ENCODE data around the gene FASTKD1.
"Not testable (repeated sequence)": the region's sequence is repeated elsewhere in the genome, so short reads cannot be mapped to it uniquely, and the experiment has no call there.

The FASTKD1 gene

DNA sequence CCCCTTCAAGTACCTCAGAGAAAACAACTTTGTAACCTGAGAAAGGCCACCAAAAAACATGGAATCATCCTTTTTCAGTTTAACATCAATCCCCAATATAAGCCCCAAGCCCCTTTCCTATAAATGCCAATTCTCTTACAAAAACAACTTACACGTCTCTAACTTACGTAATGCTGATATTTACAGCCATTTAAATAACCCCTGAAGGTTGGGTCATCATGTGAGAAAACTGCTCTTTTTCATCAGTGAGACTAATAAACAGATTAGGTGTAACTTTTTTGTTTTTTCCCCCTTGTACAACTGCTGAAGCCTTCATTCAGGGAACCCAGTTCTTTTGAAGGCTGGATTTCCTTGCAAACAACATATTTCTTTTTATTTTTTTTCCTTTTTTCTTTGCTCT is 3.7 kb downstream of the FASTKD1 start:
- FAIRE-seq = peak; percentile 30

- FAIRE-seq = no peak
Observed at GRCh38 chr2:169565686-169566085, 8.0 kb downstream of the FASTKD1 start.

DNA sequence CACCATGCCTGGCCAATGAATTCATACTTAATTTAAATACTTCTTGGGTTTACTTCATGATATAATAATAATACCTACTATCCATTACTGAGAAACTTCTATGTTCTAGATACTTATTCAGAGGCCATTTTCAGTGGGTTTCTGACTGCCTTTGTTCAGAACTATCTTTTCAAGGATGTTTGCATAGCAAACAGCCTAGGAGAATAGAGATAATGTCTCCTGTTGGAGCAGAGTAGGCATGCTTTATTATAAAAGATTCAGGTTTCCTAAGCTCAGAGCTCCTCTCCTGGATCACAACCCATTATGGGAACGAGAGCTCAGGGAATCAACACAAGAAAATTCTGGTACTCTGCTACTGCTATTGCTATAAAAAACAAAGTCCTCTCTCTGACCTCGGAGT is 11.1 kb downstream of the FASTKD1 start:
- FAIRE-seq = no peak

DNA sequence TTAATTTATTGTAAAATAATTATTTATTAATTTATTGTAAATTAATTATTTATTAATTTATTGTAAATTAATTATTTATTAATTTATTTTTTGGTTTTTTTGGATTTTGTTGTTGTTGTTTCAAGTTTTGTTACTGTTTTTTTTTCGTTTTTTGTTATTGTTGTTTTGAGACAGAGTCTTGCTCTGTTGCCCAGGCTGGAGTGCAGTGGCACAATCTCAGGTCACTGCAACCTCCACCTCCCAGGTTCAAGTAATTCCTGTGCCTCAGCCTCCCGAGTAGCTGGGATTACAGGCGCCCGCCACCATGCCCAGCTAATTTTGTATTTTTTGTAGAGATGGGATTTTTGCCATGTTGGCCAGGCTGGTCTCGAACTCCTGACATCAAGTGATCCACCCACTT is 11.6 kb downstream of the FASTKD1 start:
- FAIRE-seq = not testable (repeated sequence)

DNA sequence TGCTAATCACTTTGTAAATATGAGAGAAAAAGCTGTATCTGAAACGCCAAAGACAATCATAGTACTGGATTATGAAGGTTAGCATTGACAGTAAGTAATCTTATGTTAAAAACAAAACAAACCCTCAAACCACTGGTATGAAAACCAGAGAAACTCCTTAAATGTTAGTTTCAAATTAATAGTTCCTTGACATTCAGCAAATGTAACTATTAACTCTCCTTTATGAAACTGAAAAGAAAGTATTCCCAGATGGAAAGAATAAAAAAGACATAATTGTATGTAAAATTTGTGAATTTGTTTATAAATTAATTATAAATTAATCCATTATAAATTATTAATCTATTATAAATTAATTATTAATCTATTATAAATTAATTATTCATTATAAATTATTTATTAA is 12.3 kb downstream of the FASTKD1 start:
- no peak for FAIRE-seq

DNA sequence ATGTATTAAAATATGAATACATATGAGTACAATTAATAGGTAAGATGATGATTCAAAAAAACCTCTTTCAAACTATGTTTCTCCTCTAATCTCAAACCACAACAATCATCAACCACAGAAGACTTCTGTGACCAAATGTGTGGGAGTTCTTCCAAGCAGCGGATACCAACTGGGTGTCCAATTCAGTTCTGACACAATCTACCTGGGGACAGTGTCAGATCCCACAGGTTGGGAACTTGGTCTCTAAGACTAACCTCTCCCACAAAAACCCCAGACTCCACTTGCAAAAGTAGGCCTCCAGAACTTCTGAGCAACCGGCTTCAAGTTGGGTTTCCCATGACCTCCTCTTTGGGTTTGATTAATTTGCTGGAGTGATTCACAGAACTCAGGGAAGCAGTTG is 26.9 kb downstream of the FASTKD1 start:
- FAIRE-seq = no peak

GRCh38 chr2:169542433-169542832 is 31.2 kb downstream of the FASTKD1 start:
- no peak for FAIRE-seq

- FAIRE-seq = no peak
Observed at GRCh38 chr2:169540146-169540545, 33.5 kb downstream of the FASTKD1 start.

GRCh38 chr2:169539460-169539859 is 34.2 kb downstream of the FASTKD1 start:
- not testable (repeated sequence) for FAIRE-seq

DNA sequence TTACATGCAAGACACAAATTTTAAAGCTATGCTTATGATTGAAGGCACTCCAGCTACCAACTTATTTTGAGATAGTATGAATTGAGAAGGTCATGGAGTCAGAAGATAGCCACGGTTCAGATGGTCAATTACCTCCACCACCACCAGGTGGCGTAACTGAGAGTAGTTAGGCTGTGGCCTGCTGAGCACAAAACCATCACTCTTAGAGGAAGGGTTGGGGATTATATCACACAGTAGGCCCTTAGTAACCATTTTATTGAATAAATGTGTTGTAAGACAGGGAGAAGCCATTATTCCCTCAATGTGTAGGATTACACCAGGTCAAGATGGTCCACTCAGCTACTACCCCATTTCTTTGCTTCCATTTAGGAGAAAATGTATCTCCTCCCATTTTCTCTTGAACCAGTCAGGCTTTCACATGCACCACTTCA is 45.4 kb downstream of the FASTKD1 start:
- peak; percentile 69 for FAIRE-seq

DNA sequence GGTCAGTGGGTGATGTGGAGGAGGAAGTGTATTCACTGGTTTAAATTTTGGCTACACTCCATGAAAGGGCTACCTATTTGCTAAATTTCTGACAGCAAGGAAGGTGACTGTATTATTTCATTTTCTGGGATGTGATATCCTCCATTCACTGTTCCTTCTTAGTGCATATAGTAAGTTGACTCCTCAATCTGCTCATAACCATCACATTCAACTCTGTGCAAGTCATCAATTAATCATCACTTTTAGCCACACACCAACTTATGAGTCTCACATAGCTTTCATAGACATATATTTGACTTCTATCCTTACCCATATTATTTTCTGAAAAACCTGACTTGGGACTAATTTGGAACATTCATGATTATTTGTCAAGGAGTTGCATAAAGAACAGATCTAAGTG is 47.2 kb downstream of the FASTKD1 start:
- no peak for FAIRE-seq

DNA sequence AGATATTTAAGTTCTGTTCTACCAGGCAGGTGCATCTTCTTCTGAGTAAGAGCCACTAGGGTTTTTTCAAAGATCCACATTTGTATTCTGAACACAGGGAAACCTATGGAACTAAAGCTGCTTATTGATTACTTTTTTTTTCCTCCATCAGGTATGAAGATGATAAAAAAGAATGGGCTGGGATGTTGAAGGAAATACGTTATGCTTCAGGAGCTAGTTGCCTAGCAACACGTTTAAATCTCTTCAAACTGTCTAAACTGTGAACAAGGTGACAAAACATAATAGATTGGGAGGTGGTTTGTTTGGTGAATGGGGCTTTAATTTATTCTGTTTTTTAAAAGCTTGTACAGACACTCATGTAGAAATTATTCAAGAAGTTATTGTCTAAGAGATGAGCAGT is 48.2 kb downstream of the FASTKD1 start:
- no peak for FAIRE-seq

DNA sequence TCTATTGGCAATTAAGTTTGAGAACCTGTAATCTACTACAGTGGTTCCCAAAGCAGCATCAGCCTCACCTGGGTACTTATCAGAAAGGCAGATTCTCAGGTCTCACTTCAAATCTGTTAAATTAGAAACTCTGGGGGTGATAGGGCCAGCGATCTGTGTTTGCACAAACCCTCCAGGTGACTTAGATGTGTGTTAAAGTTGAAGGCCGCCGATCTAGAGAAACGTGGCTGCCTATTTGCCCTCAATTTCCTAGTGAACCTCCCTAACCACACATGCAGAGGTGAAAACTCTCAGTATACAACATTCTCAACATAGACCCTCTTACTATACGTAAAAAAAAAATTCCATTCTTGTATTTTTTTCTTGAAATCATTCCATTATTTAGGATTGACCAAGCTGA is 50.0 kb downstream of the FASTKD1 start:
- no peak for FAIRE-seq

GRCh38 chr2:169520896-169521295 is 52.8 kb downstream of the FASTKD1 start:
- FAIRE-seq = no peak

DNA sequence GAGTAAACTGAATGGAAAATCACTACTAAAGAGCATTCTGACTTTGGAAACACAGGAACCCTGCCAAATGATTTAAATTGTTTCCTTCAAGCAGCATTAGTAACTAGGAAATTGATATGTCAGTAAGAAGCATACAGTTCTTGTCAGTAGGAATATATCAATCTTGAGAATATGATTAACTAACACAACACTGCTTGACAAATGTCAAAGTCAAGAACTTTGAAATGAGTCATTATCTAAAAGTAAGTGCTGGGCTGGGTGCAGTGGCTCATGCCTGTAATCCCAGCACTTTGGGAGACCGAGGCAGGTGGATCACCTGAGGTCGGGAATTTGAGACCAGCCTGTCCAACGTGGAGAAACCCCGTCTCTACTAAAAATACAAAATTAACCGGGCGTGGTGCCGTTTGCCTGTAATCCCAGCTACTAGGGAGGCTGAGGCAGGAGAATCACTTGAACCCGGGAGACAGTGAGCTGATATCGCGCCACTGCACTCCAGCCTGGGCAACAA is 57.1 kb downstream of the FASTKD1 start:
- FAIRE-seq = not testable (repeated sequence)

- not testable (repeated sequence) for FAIRE-seq
Observed at GRCh38 chr2:169514758-169515157, 58.9 kb downstream of the FASTKD1 start.

- FAIRE-seq = no peak
Observed at GRCh38 chr2:169513926-169514325, 59.7 kb downstream of the FASTKD1 start.

DNA sequence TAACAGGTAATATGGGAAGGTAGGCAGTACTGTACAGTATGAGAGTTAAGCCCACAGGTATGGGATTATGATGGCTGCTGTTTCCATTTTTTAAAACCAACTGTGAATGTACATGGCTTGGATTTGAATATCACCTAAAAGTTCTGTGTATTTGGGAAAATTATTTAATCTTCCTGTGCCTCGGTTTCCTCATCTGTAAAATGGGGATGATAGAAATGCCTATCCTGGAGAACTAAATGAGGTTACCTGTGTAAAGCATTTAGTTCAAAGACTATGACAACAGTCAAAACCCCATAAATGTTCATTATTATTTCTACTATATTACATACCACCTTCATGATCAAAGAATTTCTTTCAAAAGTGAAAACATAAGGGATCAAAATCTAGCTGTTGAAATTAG is 60.6 kb downstream of the FASTKD1 start:
- no peak for FAIRE-seq

DNA sequence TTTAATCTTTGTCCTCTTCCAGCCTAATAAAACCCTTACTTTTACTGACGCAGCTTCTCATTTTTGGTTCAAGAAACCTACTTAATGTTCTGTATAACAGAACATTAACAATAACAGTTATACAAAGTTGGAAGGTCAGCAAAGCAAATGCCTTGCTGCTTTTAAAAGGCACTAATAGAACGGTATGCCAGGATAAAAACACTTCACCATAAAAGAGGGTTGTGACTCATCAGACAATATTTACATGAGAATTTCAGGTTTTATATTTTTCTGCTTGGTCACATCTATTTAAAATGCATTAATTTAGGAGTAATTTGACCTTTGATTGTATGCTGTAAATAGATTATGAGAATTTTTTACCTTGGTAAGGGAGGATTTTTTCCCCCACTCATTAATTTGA is 61.1 kb downstream of the FASTKD1 start:
- no peak for FAIRE-seq

DNA sequence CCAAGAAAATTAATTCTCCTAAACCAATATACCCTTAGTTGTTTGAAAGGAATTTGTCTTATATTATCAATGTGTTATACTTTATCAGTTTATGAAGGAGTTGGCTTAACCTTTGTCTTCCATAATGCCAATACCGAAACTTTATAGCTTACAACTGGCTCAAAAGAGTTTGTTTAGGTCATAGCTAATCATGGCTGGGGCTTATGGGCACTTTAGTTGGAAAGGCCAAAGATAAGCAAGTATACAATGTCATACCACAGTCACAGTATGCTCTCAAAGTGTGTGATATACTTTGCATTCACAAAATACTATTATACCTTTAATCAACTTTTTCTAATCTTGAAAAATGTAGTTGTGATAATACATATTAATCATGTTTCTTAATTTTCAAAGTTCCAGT is 61.8 kb downstream of the FASTKD1 start:
- FAIRE-seq = no peak

- FAIRE-seq = no peak
Observed at GRCh38 chr2:169510496-169510895, 63.2 kb downstream of the FASTKD1 start.

DNA sequence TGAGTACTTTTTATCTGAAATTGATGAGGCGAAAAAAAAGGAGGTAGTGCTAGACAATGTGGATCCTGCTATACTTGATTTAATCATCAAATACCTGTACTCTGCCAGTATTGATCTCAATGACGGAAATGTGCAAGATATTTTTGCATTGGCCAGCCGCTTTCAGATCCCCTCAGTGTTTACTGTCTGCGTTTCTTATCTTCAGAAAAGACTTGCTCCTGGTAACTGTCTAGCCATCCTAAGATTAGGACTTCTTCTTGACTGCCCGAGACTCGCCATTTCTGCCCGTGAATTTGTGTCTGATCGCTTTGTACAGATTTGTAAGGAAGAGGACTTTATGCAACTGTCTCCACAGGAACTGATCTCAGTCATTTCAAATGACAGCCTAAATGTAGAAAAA is 63.7 kb downstream of the FASTKD1 start:
- no peak for FAIRE-seq

DNA sequence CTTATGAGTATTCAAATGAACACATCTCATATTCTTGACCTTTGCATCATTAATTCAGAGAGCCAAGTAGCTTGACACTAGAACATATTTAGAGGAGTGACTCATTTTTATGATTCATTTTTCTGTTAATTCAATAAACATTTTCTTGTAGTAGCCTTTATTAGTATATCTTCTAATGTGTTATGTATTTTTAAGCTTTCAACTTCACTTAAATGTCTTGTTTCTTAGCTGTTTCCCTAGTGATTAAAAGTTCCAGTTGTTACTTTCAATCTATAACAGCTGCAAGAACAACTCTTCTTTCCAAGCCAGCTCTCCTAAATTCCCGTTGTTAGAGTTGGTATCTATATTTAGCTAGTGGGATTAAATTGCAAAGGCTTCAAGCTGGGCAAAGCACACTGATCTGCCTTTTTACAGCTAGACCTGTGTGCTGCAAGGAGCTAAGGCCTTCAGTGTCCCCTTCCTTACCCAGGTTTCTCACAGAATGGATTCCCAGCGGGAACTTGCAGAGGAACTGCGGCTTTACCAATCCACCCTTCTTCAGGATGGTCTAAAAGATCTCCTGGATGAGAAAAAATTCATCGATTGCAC is 64.3 kb downstream of the FASTKD1 start, which contains the start of gene KLHL41:
TSS of gene KLHL41 (plus strand) at position 405 of the 588 bp plus-strand sequence. CDS start at position 482, 77 bp downstream.
- no peak for FAIRE-seq

- no peak for FAIRE-seq
Observed at GRCh38 chr2:169507698-169508097, 66.0 kb downstream of the FASTKD1 start.

- FAIRE-seq = no peak
Observed at GRCh38 chr2:169504651-169505050, 69.0 kb downstream of the FASTKD1 start.
